ENCODE results near the gene ENTPD3.

The ENTPD3 gene

GRCh38 chr3:40463579-40463978 is 76.6 kb downstream of the ENTPD3 start:
- DNase-seq = no peak

- no peak for DNase-seq
Measured at GRCh38 chr3:40464339-40465110, 77.5 kb downstream of the ENTPD3 start.

- no peak for DNase-seq
Measured at GRCh38 chr3:40465111-40465407, 78.1 kb downstream of the ENTPD3 start.

- DNase-seq = no peak
Measured at GRCh38 chr3:40465456-40465855, 78.5 kb downstream of the ENTPD3 start.

- DNase-seq = no peak
Measured at GRCh38 chr3:40468018-40468417, 81.0 kb downstream of the ENTPD3 start.

- no peak for DNase-seq
Measured at GRCh38 chr3:40470701-40471100, 83.7 kb downstream of the ENTPD3 start.

GRCh38 chr3:40476478-40477470 is 89.8 kb downstream of the ENTPD3 start, which contains the start of gene ZNF619:
Gene ZNF619, plus strand, starts transcription at chr3:40477122. Its CDS starts 858 bp downstream, at chr3:40477980.
- DNase-seq = peak; percentile 5 to 50

- no peak for DNase-seq
Measured at GRCh38 chr3:40477666-40478065, 90.7 kb downstream of the ENTPD3 start.

All from NCI-H1930 (cell line).